ENCODE measurements around the gene USP40. TPM values are rescaled to one million over a fixed set of nuclear protein-coding genes. Genes with fewer than 3 reads are reported as not detected.
"Not testable (repeated sequence)": the region's sequence is repeated elsewhere in the genome, so short reads cannot be mapped to it uniquely, and the experiment has no call there.

Gene USP40
- total RNA-seq, 6 donors from 2014 or later: 34.4 to 75.4 (median 50.4) TPM

- Histone ChIP-seq H3K9me3 (no peaks in the 10 kb centered on the region), H3K4me3 (no peak overlapping the region), H3K27ac (no peak overlapping the region), H3K4me1 (no peaks in the 10 kb centered on the region), H3K27me3 (no peaks in the 10 kb centered on the region), H3K36me3 (no peaks in the 10 kb centered on the region)
- no peak for ATAC-seq (ENCODE audit: low FRiP score in 2 of 2)
- no peak for DNase-seq
- TF ChIP-seq EP300 (IDR thresholded peaks at IDR 0.05) (no peak), POLR2AphosphoS5 (IDR thresholded peaks at IDR 0.05) (no peak), POLR2A (IDR thresholded peaks at IDR 0.05) (no peak)
- TF ChIP-seq, protein P1, sequence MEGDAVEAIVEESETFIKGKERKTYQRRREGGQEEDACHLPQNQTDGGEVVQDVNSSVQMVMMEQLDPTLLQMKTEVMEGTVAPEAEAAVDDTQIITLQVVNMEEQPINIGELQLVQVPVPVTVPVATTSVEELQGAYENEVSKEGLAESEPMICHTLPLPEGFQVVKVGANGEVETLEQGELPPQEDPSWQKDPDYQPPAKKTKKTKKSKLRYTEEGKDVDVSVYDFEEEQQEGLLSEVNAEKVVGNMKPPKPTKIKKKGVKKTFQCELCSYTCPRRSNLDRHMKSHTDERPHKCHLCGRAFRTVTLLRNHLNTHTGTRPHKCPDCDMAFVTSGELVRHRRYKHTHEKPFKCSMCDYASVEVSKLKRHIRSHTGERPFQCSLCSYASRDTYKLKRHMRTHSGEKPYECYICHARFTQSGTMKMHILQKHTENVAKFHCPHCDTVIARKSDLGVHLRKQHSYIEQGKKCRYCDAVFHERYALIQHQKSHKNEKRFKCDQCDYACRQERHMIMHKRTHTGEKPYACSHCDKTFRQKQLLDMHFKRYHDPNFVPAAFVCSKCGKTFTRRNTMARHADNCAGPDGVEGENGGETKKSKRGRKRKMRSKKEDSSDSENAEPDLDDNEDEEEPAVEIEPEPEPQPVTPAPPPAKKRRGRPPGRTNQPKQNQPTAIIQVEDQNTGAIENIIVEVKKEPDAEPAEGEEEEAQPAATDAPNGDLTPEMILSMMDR (IDR thresholded peaks at IDR 0.05): no peak
- WGBS, 2 donors: 86 to 87% methylated on average over 8 of the region's 8 CpGs
Observed at GRCh38 chr2:233593201-233593600, 26.6 kb upstream of the USP40 start.

DNA sequence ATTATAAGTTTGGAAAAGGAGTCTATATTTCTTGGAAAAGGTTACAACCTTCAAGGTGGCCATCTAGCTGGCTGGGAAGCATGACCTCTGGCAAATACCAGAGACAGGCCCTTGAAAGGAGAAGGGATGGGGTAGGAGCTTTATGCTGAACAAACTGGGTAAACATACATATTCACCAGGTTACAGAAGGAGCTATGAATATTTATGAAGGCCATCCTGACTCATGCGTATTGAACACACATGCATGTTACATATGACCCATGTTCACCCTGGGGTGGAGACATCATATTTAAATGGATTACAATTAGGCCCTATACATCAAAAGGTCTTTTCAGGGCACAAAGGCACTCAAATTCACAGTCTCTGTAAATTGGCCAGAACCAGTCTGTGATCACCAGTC, 26.1 kb upstream of the USP40 start:
- not testable (repeated sequence) for H3K36me3 ChIP-seq; ATAC-seq (ENCODE audit: low FRiP score in 2 of 2); H3K9me3 ChIP-seq; H3K4me3 ChIP-seq; H3K27me3 ChIP-seq; DNase-seq; H3K27ac ChIP-seq; H3K4me1 ChIP-seq
- 93 to 100% methylated on average over 1 of the region's 1 CpG for WGBS, 2 donors

DNA sequence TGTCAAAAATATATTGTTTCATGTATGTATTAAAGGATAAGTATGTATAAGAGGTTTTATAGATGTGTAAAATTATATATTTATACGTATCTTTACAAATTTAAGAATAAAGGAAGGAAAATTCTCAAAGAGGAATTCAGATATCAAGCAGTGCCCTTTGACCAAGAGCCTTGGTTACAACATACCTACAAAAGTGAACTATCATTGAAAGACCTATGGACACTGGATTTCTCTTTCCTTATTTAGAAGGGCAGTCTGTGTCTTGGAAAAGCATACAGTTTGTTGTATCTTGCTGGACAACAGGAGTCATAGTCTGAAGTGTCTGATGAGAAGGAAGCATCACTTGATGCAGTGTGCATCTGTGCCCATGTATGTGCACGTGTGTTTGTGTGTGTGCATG, 21.8 kb upstream of the USP40 start:
- Histone ChIP-seq H3K4me3 (no peak overlapping the region), H3K9me3 (no peaks in the 10 kb centered on the region), H3K36me3 (no peaks in the 10 kb centered on the region), H3K4me1 (no peaks in the 10 kb centered on the region), H3K27me3 (no peaks in the 10 kb centered on the region), H3K27ac (no peak overlapping the region)
- ATAC-seq (ENCODE audit: low FRiP score in 2 of 2) (no peak), DNase-seq (no peak)
- WGBS, 2 donors: 90 to 91% methylated on average over 2 of the region's 2 CpGs
- TF ChIP-seq EP300 (IDR thresholded peaks at IDR 0.05) (no peak), POLR2AphosphoS5 (IDR thresholded peaks at IDR 0.05) (no peak), POLR2A (IDR thresholded peaks at IDR 0.05) (no peak)
- TF ChIP-seq, protein P1 (IDR thresholded peaks at IDR 0.05): no peak

- ATAC-seq (ENCODE audit: low FRiP score in 2 of 2): no peak
- 94 to 100% methylated on average over 1 of the region's 1 CpG for WGBS, 2 donors
- Histone ChIP-seq H3K36me3 (no peaks in the 10 kb centered on the region), H3K27ac (no peak overlapping the region), H3K4me3 (no peak overlapping the region), H3K27me3 (no peaks in the 10 kb centered on the region), H3K4me1 (no peaks in the 10 kb centered on the region), H3K9me3 (no peaks in the 10 kb centered on the region)
- no peak for DNase-seq
- TF ChIP-seq EP300 (IDR thresholded peaks at IDR 0.05): no peak
Observed at GRCh38 chr2:233584210-233584609, 17.6 kb upstream of the USP40 start.

- ATAC-seq (ENCODE audit: low FRiP score in 2 of 2); H3K27me3 ChIP-seq; H3K4me1 ChIP-seq; H3K36me3 ChIP-seq; H3K4me3 ChIP-seq; H3K27ac ChIP-seq; H3K9me3 ChIP-seq: not testable (repeated sequence)
- DNase-seq: peak in 1 of 2 donors; percentile 48
- 94 to 95% methylated on average over 24 to 27 of the region's 35 CpGs for WGBS, 2 donors
Observed at GRCh38 chr2:233583217-233583965, 16.8 kb upstream of the USP40 start.

DNA sequence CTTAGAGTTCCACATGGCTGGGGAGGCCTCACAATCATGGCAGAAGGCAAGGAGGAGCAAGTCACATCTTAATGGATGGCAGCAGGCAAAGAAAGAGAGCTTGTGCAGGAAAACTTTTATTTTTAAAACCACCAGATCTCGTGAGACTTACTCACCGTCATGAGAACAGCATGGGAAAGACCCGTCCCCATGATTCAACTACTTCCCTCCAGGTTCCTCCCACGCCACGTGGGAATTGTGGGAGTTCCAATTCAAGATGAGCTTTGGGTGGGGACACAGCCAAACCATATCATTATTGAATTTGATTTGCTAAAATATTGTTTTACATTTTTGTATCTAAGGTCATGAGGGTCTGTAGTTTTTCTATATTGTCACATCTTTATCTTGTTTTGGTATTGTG, 10.8 kb upstream of the USP40 start:
- H3K4me1 ChIP-seq; H3K9me3 ChIP-seq; H3K4me3 ChIP-seq; H3K36me3 ChIP-seq; ATAC-seq (ENCODE audit: low FRiP score in 2 of 2); DNase-seq; H3K27me3 ChIP-seq; H3K27ac ChIP-seq: not testable (repeated sequence)
- WGBS, 2 donors: 65 to 73% methylated on average over 5 of the region's 5 CpGs

- H3K27ac ChIP-seq: no peak overlapping the region
- H3K4me1 ChIP-seq: no peaks in the 10 kb centered on the region
- DNase-seq (no peak), ATAC-seq (ENCODE audit: low FRiP score in 2 of 2) (no peak)
- H3K4me3 ChIP-seq: no peak overlapping the region
- TF ChIP-seq POLR2AphosphoS5 (IDR thresholded peaks at IDR 0.05) (no peak), POLR2A (IDR thresholded peaks at IDR 0.05) (no peak), EP300 (IDR thresholded peaks at IDR 0.05) (no peak)
- TF ChIP-seq, protein P1 (IDR thresholded peaks at IDR 0.05): no peak
- H3K9me3 ChIP-seq: no peaks in the 10 kb centered on the region
- no peaks in the 10 kb centered on the region for H3K27me3 ChIP-seq
- WGBS, 2 donors: 77 to 78% methylated on average over 4 of the region's 4 CpGs
- no peaks in the 10 kb centered on the region for H3K36me3 ChIP-seq
Observed at GRCh38 chr2:233572468-233572867, 5.9 kb upstream of the USP40 start.
